IMR-90 (cell line): ENCODE results near the gene WDR91. TPM values are rescaled to one million over a fixed set of nuclear protein-coding genes. Genes with fewer than 3 reads are reported as not detected.

Source experiments
- ATAC-seq: fragments of 200-7000 bp; cut with Tn5 transposase; 2 replicates; pipeline ENCODE4 v1.9.1; 2020; ENCODE audit warnings: low read depth, mild to moderate bottlenecking, moderate library complexity
- BruUV-seq: library from RNA; stranded (reverse); fragments of 400-500 nt; replicated peaks from 2 replicates; lab custom pipeline; 2021; lab: Mats Ljungman, UMichigan
- CTCF ChIA-PET: fragments of 300-600 bp; formaldehyde crosslinking; extraction: SDS; loops from one replicate; lab custom pipeline; 2021; ENCODE audit warnings: antibody characterized with exemption; lab: Yijun Ruan, JAX
- POLR2A ChIA-PET: fragments of 300-600 bp; sonication (Branson Sonifier 250); formaldehyde crosslinking; loops from one replicate; lab custom pipeline; 2022; ENCODE audit warnings: antibody characterized with exemption; ENCODE audit not compliant: unreplicated experiment; lab: Charles Lee
- DNase-seq: peaks from one replicate; pipeline ENCODE4 v3.0.0; 2013
- H2AFZ ChIP-seq: replicated peaks from 2 replicates; pipeline ENCODE3; 2013; ENCODE audit warnings: low read length, mild to moderate bottlenecking; ENCODE audit not compliant: poor library complexity
- H2AK5ac ChIP-seq: 2 replicates; pipeline ENCODE4 v1.6.1; 2013; ENCODE audit warnings: low read depth, low read length, inconsistent platforms
- H2AK9ac ChIP-seq: replicated peaks from 2 replicates; pipeline ENCODE3; 2013; ENCODE audit warnings: mild to moderate bottlenecking, low read depth, low read length, moderate library complexity; ENCODE audit not compliant: poor library complexity
- H2BK120ac ChIP-seq: 2 replicates; pipeline ENCODE4 v1.6.1; 2013; ENCODE audit warnings: low read depth, low read length, inconsistent platforms
- H2BK15ac ChIP-seq: 3 replicates; pipeline ENCODE4 v1.6.1; 2013; ENCODE audit warnings: low read depth, low read length, inconsistent platforms
- H2BK20ac ChIP-seq: 2 replicates; pipeline ENCODE4 v1.6.1; 2013; ENCODE audit warnings: low read depth, mild to moderate bottlenecking, inconsistent platforms, low read length, moderate library complexity
- H2BK5ac ChIP-seq: 2 replicates; pipeline ENCODE4 v1.6.1; 2013; ENCODE audit warnings: mild to moderate bottlenecking, low read depth, low read length, inconsistent platforms; ENCODE audit not compliant: poor library complexity, severe bottlenecking
- H3K14ac ChIP-seq: replicated peaks from 2 replicates; pipeline ENCODE4 v1.6.1; 2013; ENCODE audit warnings: low read depth, low read length, inconsistent platforms
- H3K18ac ChIP-seq: 2 replicates; pipeline ENCODE4 v1.6.1; 2013; ENCODE audit warnings: low read depth, low read length, control low read depth
- H3K23ac ChIP-seq: 2 replicates; pipeline ENCODE4 v1.6.1; 2013; ENCODE audit warnings: low read depth, low read length, inconsistent platforms
- H3K27ac ChIP-seq: 2 replicates; pipeline ENCODE4 v1.5.1; 2013; ENCODE audit warnings: mild to moderate bottlenecking, control low read depth, low read length; ENCODE audit not compliant: insufficient read depth
- H3K27me3 ChIP-seq: 2 replicates; pipeline ENCODE4 v1.6.1; 2013; ENCODE audit warnings: low read length; ENCODE audit not compliant: control insufficient read depth, insufficient read depth
- H3K36me3 ChIP-seq: 2 replicates; pipeline ENCODE4 v1.6.1; 2013; ENCODE audit warnings: low read length, mixed read lengths; ENCODE audit not compliant: control insufficient read depth, insufficient read depth
- H3K4ac ChIP-seq: 2 replicates; pipeline ENCODE4 v1.6.1; 2013; ENCODE audit warnings: low read depth, low read length, inconsistent platforms
- H3K4me1 ChIP-seq: 2 replicates; pipeline ENCODE4 v1.6.1; 2013; ENCODE audit warnings: low read length, mixed read lengths; ENCODE audit not compliant: control insufficient read depth, insufficient read depth
- H3K4me2 ChIP-seq: 2 replicates; pipeline ENCODE4 v1.6.1; 2013; ENCODE audit warnings: low read depth, mild to moderate bottlenecking, control low read depth, low read length, moderate library complexity
- H3K4me3 ChIP-seq: 2 replicates; pipeline ENCODE4 v1.5.1; 2013; ENCODE audit warnings: low read depth, mild to moderate bottlenecking, control low read depth, low read length, moderate library complexity; ENCODE audit not compliant: insufficient read depth
- H3K56ac ChIP-seq: 2 replicates; pipeline ENCODE4 v1.6.1; 2013; ENCODE audit warnings: low read length, inconsistent platforms; ENCODE audit not compliant: insufficient read depth; ENCODE audit errors: extremely low read depth
- H3K79me1 ChIP-seq, 2 experiments: 2 replicates each; pipeline ENCODE4 v1.6.1; 2013; ENCODE audit warnings: low read length in 2 of 2, inconsistent platforms in 1 of 2, low read depth in 1 of 2
- H3K9ac ChIP-seq: 2 replicates; pipeline ENCODE4 v1.6.1; 2013; ENCODE audit warnings: low read depth, low read length, control low read depth
- H3K9me1 ChIP-seq: 2 replicates; pipeline ENCODE4 v1.6.1; 2013; ENCODE audit warnings: low read length, inconsistent platforms; ENCODE audit not compliant: insufficient read depth
- H3K9me3 ChIP-seq: 2 replicates; pipeline ENCODE4 v1.6.1; 2013; ENCODE audit warnings: low read length; ENCODE audit not compliant: control insufficient read depth, insufficient read depth
- H4K20me1 ChIP-seq: 2 replicates; pipeline ENCODE4 v1.6.1; 2013; ENCODE audit warnings: low read length, inconsistent platforms; ENCODE audit not compliant: insufficient read depth
- H4K5ac ChIP-seq: 2 replicates; pipeline ENCODE4 v1.6.1; 2013; ENCODE audit warnings: mild to moderate bottlenecking, low read depth, low read length, control low read depth
- H4K8ac ChIP-seq, 2 experiments: 2 replicates each; pipeline ENCODE4 v1.6.1; 2013; ENCODE audit warnings: low read depth in 2 of 2, low read length in 2 of 2, control low read depth in 1 of 2, inconsistent platforms in 1 of 2
- H4K91ac ChIP-seq: 2 replicates; pipeline ENCODE4 v1.6.1; 2013; ENCODE audit warnings: low read depth, low read length, inconsistent platforms; ENCODE audit not compliant: insufficient read depth
- BHLHE40 ChIP-seq: fragments of 150-350 bp; IDR thresholded peaks from 2 replicates; pipeline ENCODE4 v1.6.1; 2016; ENCODE audit warnings: mild to moderate bottlenecking, low read depth, low read length
- CEBPB ChIP-seq: IDR thresholded peaks from 2 replicates; pipeline ENCODE4 v1.6.1; 2012; ENCODE audit warnings: low read depth, low read length, improper control_type of control experiment
- CHD1 ChIP-seq: IDR thresholded peaks from 2 replicates; pipeline ENCODE4 v1.6.1; 2012; ENCODE audit warnings: low read depth, low read length, improper control_type of control experiment
- MAFK ChIP-seq: IDR thresholded peaks from 2 replicates; pipeline ENCODE4 v1.6.1; 2012; ENCODE audit warnings: low read depth, low read length, improper control_type of control experiment
- MAZ ChIP-seq: IDR thresholded peaks from 2 replicates; pipeline ENCODE4 v1.6.1; 2012; ENCODE audit warnings: low read depth, mild to moderate bottlenecking, low read length, improper control_type of control experiment, moderate library complexity, borderline replicate concordance
- MXI1 ChIP-seq: IDR thresholded peaks from 2 replicates; pipeline ENCODE4 v1.6.1; 2012; ENCODE audit warnings: low read depth, mild to moderate bottlenecking, low read length, moderate library complexity, borderline replicate concordance
- POLR2A ChIP-seq: IDR thresholded peaks from 2 replicates; pipeline ENCODE4 v1.6.1; 2012; ENCODE audit warnings: mild to moderate bottlenecking, low read depth, low read length
- RCOR1 ChIP-seq: IDR thresholded peaks from 2 replicates; pipeline ENCODE4 v1.6.1; 2012; ENCODE audit warnings: mild to moderate bottlenecking, low read length, improper control_type of control experiment; ENCODE audit not compliant: insufficient replicate concordance
- RFX5 ChIP-seq: IDR thresholded peaks from 2 replicates; pipeline ENCODE4 v1.8.0; 2012; ENCODE audit warnings: low read depth, mild to moderate bottlenecking, low read length, moderate library complexity
- USF2 ChIP-seq: fragments of 150-350 bp; IDR thresholded peaks from 2 replicates; pipeline ENCODE4 v1.6.1; 2017; ENCODE audit warnings: mild to moderate bottlenecking, antibody characterized with exemption, low read length, low read depth
- WGBS, 2 experiments: methylation state at CpG; one replicate each; pipeline versions ENCODE4 v1.1.5 to v1.1.7; 2013; ENCODE audit warnings: missing lambda C conversion rate in 2 of 2; ENCODE audit not compliant: insufficient read length in 1 of 2; ENCODE audit errors: extremely low coverage in 2 of 2; 5-methylcytosine and 5-hydroxymethylcytosine counted together
- dilution Hi-C: fragments of 300-500 bp; cut with HindIII; formaldehyde crosslinking; loops from one replicate; pipeline ENCODE4 v1.14.3; 2018; ENCODE audit warnings: low sequenced_read_pairs; ENCODE audit not compliant: unreplicated experiment
- in situ Hi-C: fragments of 300-500 bp; cut with MboI; formaldehyde crosslinking; loops from 3 replicates; pipeline ENCODE4 v1.14.3; 2019; ENCODE audit warnings: low sequenced_read_pairs, inconsistent platforms, mixed read lengths
- intact Hi-C: fragments of 100-400 bp; cut with micrococcal nuclease; formaldehyde crosslinking; loops from 2 replicates; pipeline ENCODE4 v1.10.0; 2022
- polyA plus RNA-seq, 3 experiments: library from polyadenylated mRNA; depleted of rRNA; stranded (reverse); fragments of >200 nt; gene quantifications; 2 replicates each; pipeline ENCODE4 v1.2.3, GENCODE V29; 2012; ENCODE audit warnings: low replicate concordance in 1 of 3
- total RNA-seq: library from RNA; depleted of rRNA; stranded (reverse); fragments of >200 nt; gene quantifications from 2 replicates; pipeline ENCODE4 v1.2.3, GENCODE V29; 2012
- TF ChIP-seq, protein P1 (sequence below): conservative IDR thresholded peaks from 2 replicates; pipeline ENCODE4 v1.5.1; 2012; ENCODE audit warnings: mild to moderate bottlenecking, low read depth, low read length, improper control_type of control experiment

The WDR91 gene
- total and polyA plus RNA-seq, 2 of the 4 experiments (the other 2 are of a cell fraction), result 5.2 to 10.3 TPM

DNA sequence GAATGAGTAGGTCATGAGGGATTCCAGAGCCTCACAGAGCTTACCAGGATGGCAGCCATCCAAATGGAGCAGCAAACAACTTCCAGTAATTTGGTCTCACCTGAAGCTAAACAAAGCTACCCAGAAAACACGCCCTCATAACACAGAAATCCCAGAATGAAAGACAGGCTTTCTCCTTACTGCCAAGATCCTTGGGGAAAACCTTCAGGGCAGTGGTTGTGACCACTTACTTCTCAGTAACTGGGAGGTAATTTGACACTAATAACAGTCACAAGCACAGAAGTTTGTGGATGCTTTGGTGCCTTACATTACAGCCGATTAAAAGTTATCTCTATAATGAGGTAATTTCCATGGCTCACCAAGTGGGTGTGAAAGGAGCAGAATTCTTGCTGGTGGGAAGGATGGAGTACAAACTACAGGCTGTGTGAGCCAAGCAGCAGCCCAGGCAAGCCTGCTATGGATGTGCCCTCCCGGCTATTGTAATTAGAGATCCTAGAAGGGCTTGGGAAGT, 10.4 kb downstream of the WDR91 start:
- Histone ChIP-seq H3K9me3 (no peaks in the 10 kb centered on the region), H3K36me3 (peaks cover 14% of the 10 kb centered on the region), H3K23ac (0 out of 2 replicates have a peak overlapping the region, but pooled peaks have one; percentile 11), H2AK9ac (no peak overlapping the region), H3K9me1 (peaks cover 17% of the 10 kb centered on the region), H4K20me1 (no peaks in the 10 kb centered on the region), H3K27ac (no peak overlapping the region), H3K4me3 (no peak overlapping the region), H2BK120ac (no peak overlapping the region), H3K18ac (no peak overlapping the region), H2BK5ac (no peak overlapping the region), H2BK20ac (no peak overlapping the region), H3K9ac (no peak overlapping the region), H3K14ac (no peak overlapping the region), H3K4me1 (peaks cover 5% of the 10 kb centered on the region; the same call in 1 of the 2 replicates), H4K91ac (no peak overlapping the region), H4K5ac (no peak overlapping the region), H3K27me3 (no peaks in the 10 kb centered on the region), H2AFZ (no peak overlapping the region), H2AK5ac (no peak overlapping the region), H3K79me1 (peaks cover 4 to 12% of the 10 kb centered on the region in 2 experiments; a peak in 3 of 4 replicates), H3K56ac (no peak overlapping the region), H3K4ac (no peak overlapping the region), H4K8ac (no peak overlapping the region), H2BK15ac (no peak overlapping the region), H3K4me2 (no peak overlapping the region)
- WGBS, 2 experiments, result no CpG with 5 or more reads among the region's 3 CpGs
- ChIA-PET POLR2A (no interaction called here), CTCF (no interaction called here)
- in situ Hi-C loops (no loop called here), dilution Hi-C loops (no loop called here), intact Hi-C loops (no loop called here)
- no peak for TF ChIP-seq MXI1
- no peak for TF ChIP-seq RFX5
- no peak for TF ChIP-seq USF2
- no peak for TF ChIP-seq RCOR1
- no peak for TF ChIP-seq MAZ
- no peak for TF ChIP-seq BHLHE40
- TF ChIP-seq POLR2A, result no peak
- no peak for TF ChIP-seq CEBPB
- TF ChIP-seq, protein P1, sequence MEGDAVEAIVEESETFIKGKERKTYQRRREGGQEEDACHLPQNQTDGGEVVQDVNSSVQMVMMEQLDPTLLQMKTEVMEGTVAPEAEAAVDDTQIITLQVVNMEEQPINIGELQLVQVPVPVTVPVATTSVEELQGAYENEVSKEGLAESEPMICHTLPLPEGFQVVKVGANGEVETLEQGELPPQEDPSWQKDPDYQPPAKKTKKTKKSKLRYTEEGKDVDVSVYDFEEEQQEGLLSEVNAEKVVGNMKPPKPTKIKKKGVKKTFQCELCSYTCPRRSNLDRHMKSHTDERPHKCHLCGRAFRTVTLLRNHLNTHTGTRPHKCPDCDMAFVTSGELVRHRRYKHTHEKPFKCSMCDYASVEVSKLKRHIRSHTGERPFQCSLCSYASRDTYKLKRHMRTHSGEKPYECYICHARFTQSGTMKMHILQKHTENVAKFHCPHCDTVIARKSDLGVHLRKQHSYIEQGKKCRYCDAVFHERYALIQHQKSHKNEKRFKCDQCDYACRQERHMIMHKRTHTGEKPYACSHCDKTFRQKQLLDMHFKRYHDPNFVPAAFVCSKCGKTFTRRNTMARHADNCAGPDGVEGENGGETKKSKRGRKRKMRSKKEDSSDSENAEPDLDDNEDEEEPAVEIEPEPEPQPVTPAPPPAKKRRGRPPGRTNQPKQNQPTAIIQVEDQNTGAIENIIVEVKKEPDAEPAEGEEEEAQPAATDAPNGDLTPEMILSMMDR, result no peak
- TF ChIP-seq MAFK, result no peak
- TF ChIP-seq CHD1, result no peak
- ATAC-seq (no peak), DNase-seq (no peak)
- no TSS peak for BruUV-seq
